Neural crest cell (in vitro differentiated cells): Measurements from ENCODE around the gene ADAMTS5. TPM values are rescaled to one million over a fixed set of nuclear protein-coding genes. Genes with fewer than 3 reads are reported as not detected.

Experiments used
- DNase-seq: peaks from one replicate; pipeline ENCODE4 v3.0.0; 2021; ENCODE audit warnings: low read depth, mixed read lengths, low spot score
- H3K27ac Mint-ChIP-seq: one replicate; pipeline ENCODE4 v1.8.0; 2021; ENCODE audit warnings: mild to moderate bottlenecking, mixed read lengths; ENCODE audit not compliant: unreplicated experiment
- H3K27me3 Mint-ChIP-seq: 2 replicates; pipeline ENCODE4 v1.8.0; 2021; ENCODE audit warnings: low read depth, mild to moderate bottlenecking, mixed read lengths
- H3K36me3 Mint-ChIP-seq: 2 replicates; pipeline ENCODE4 v1.8.0; 2021; ENCODE audit warnings: low read depth, mild to moderate bottlenecking, mixed read lengths
- H3K4me1 Mint-ChIP-seq: 2 replicates; pipeline ENCODE4 v1.8.0; 2021; ENCODE audit warnings: mixed read lengths
- H3K4me3 Mint-ChIP-seq: one replicate; pipeline ENCODE4 v1.8.0; 2021; ENCODE audit warnings: mild to moderate bottlenecking, mixed read lengths
- H3K9me3 Mint-ChIP-seq: 2 replicates; pipeline ENCODE4 v1.8.0; 2021; ENCODE audit warnings: mixed read lengths
- microRNA-seq: library from miRNA; unstranded; fragments of <30 nt; microRNA quantifications from one replicate; pipeline ENCODE4, GENCODE V29; 2020
- total RNA-seq: library from RNA; stranded (reverse); gene quantifications from 2 replicates; pipeline ENCODE4 v1.2.1, GENCODE V29; 2021
- TF ChIP-seq, protein P1 (sequence below): fragments of 200-600 bp; sonication (generic); conservative IDR thresholded peaks from 2 replicates; pipeline ENCODE4 v1.5.0; 2021; ENCODE audit warnings: antibody characterized with exemption, mild to moderate bottlenecking

ADAMTS5 gene
- total RNA-seq, 1 donor from 2014 or later: 0.40 TPM

DNA sequence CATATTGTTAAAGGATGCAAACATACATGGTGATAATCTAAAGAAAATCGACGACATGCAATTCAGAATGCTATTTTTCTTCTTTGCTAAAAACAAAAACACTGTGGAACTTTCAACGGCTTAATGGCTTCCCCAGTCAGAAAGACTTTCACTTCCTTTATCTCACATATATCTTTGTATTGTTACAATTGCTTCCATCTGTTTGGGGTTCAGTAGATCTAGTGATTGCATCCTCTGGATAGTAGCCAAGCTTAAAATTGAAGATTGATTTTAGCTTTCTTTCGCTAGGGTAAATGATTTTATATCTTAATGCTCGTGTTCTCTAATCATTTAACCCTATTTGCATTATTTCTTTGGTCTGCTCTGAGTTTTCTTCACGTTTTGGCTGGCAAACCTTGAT is 89.9 kb downstream of the ADAMTS5 start:
- no peak for DNase-seq
- peaks cover 3% of the 10 kb centered on the region for H3K9me3 Mint-ChIP-seq
- H3K36me3 Mint-ChIP-seq: no peaks in the 10 kb centered on the region
- H3K4me3 Mint-ChIP-seq: no peak overlapping the region
- no peak overlapping the region for H3K27ac Mint-ChIP-seq
- TF ChIP-seq, protein P1, sequence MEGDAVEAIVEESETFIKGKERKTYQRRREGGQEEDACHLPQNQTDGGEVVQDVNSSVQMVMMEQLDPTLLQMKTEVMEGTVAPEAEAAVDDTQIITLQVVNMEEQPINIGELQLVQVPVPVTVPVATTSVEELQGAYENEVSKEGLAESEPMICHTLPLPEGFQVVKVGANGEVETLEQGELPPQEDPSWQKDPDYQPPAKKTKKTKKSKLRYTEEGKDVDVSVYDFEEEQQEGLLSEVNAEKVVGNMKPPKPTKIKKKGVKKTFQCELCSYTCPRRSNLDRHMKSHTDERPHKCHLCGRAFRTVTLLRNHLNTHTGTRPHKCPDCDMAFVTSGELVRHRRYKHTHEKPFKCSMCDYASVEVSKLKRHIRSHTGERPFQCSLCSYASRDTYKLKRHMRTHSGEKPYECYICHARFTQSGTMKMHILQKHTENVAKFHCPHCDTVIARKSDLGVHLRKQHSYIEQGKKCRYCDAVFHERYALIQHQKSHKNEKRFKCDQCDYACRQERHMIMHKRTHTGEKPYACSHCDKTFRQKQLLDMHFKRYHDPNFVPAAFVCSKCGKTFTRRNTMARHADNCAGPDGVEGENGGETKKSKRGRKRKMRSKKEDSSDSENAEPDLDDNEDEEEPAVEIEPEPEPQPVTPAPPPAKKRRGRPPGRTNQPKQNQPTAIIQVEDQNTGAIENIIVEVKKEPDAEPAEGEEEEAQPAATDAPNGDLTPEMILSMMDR: no peak
- H3K4me1 Mint-ChIP-seq: no peaks in the 10 kb centered on the region
- H3K27me3 Mint-ChIP-seq: no peaks in the 10 kb centered on the region

DNA sequence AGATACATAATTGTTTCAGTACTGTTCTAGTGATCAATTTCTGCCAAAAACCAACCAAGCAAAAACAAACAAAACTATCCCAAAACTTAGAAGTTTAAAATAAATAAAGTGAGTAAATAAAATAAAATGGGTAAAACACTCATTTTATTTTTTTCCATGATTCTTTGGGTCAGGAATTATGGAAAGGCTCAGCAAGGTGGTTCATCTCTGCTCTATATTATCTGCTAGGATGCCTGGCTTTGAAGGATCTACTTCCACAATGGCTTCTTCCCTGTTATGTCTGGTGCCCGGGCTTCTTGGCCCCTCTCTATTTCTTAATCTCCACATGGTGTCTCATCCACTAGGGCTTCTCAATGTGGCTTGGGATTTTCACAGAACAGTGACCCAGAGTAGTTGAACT is 92.5 kb downstream of the ADAMTS5 start:
- TF ChIP-seq, protein P1: no peak
- DNase-seq: no peak
- Mint-ChIP-seq H3K9me3 (peaks cover 3% of the 10 kb centered on the region), H3K4me3 (no peak overlapping the region), H3K36me3 (no peaks in the 10 kb centered on the region), H3K27ac (no peak overlapping the region), H3K4me1 (no peaks in the 10 kb centered on the region), H3K27me3 (no peaks in the 10 kb centered on the region)

Small RNAs within 50 kb of the gene (microRNA-seq; reads per million reads assigned to microRNA genes)
- not detected for gene MIR4759

Other genes starting within 250 kb of the ADAMTS5 start
- gene ADAMTS1, start 121.7 kb downstream of the ADAMTS5 start, total RNA-seq: 31.9 and 35.9 TPM in 2 replicates